GM12892 (cell line): ENCODE results near the gene ACVR2A.

Experiments
- DNase-seq: peaks from one replicate; pipeline ENCODE4 v3.0.0; 2011; ENCODE audit not compliant: insufficient read length
- FAIRE-seq: peaks from 2 replicates; lab custom pipeline; 2011; peaks lifted over from hg19 to GRCh38; lab: Jason Lieb, UNC
- POLR2A ChIP-seq: IDR thresholded peaks from 2 replicates; pipeline ENCODE4 v1.6.1; 2011; ENCODE audit warnings: low read depth, low read length, control low read depth
- POLR2AphosphoS5 ChIP-seq: IDR thresholded peaks from 2 replicates; pipeline ENCODE4 v1.6.1; 2011; ENCODE audit warnings: low read depth, low read length, control low read depth
- TAF1 ChIP-seq: IDR thresholded peaks from 2 replicates; pipeline ENCODE4 v1.6.1; 2011; ENCODE audit warnings: low read depth, mild to moderate bottlenecking, control low read depth, low read length, borderline replicate concordance

ACVR2A gene

GRCh38 chr2:147937744-147938349, 93.0 kb downstream of the ACVR2A start:
- no peak for DNase-seq
- FAIRE-seq, result peak; percentile 87

GRCh38 chr2:147939313-147939712, 94.5 kb downstream of the ACVR2A start:
- no peak for TF ChIP-seq POLR2A
- TF ChIP-seq TAF1, result no peak
- no peak for TF ChIP-seq POLR2AphosphoS5
- FAIRE-seq (no peak), DNase-seq (no peak)

More at GRCh38 chr2:147937744-147938349, 93.0 kb downstream of the ACVR2A start:
- no peak for TF ChIP-seq POLR2AphosphoS5
- no peak for TF ChIP-seq TAF1
- TF ChIP-seq POLR2A, result no peak

GRCh38 chr2:147945660-147946059, 100.8 kb downstream of the ACVR2A start:
- no peak for DNase-seq
- no peak for FAIRE-seq
- TF ChIP-seq TAF1, result no peak
- TF ChIP-seq POLR2A, result no peak
- TF ChIP-seq POLR2AphosphoS5, result no peak

- no peak for TF ChIP-seq POLR2AphosphoS5
- TF ChIP-seq TAF1, result no peak
- no peak for TF ChIP-seq POLR2A
- DNase-seq (no peak), FAIRE-seq (no peak)
Measured at GRCh38 chr2:147952118-147952517, 107.3 kb downstream of the ACVR2A start.

DNA sequence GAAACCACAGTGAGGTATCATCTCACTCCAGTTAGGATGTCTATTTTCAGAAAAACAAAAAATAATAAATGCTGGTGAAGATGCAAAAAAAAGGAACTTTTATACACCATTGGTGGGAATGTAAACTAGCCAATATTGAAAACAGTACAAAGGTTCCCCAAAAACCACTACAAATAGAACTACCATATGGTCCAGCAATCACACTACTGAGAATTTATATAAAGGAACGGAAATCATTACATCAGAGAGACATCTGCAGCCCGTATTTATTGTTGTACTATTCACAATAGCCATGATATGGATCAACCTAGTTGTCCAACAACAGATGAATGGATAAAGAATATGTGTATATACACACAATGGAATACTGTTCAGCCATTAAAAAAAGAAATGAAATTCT, 123.7 kb downstream of the ACVR2A start:
- FAIRE-seq (no peak), DNase-seq (no peak)
- no peak for TF ChIP-seq POLR2A
- no peak for TF ChIP-seq POLR2AphosphoS5
- TF ChIP-seq TAF1, result no peak

- DNase-seq (no peak), FAIRE-seq (no peak)
- TF ChIP-seq TAF1 (no peak), POLR2AphosphoS5 (no peak), POLR2A (no peak)
Measured at GRCh38 chr2:147976102-147976501, 131.3 kb downstream of the ACVR2A start.

DNA sequence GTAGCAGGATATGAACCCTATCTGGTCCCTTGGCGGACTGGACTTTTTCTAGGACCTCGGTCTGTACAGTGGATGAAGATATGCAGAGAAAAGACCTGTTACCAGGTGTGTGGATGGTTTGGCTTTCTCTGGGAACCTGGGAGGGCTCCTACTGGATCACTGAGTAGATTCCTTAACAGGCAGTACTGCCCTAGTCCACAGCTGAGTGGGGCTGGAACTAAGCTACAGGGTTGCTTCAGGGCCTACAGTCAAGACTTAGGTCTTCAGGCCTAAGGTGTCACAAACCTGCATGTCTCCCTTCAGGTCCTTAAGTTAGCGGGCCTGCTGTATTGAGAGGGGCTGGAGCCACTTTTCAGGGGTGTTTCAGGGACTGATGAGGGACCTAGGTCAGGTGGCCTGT, 132.8 kb downstream of the ACVR2A start:
- TF ChIP-seq POLR2A (no peak), TAF1 (no peak), POLR2AphosphoS5 (no peak)
- FAIRE-seq (no peak), DNase-seq (no peak)
